AG04449 (cell line): ENCODE data around the gene DCAF8L2.
"Not testable (repeated sequence)": the region's sequence is repeated elsewhere in the genome, so short reads cannot be mapped to it uniquely, and the experiment has no call there.

Experiments used
- CTCF ChIA-PET: fragments of 350-600 bp; formaldehyde crosslinking; extraction: SDS; loops from one replicate; lab custom pipeline; 2021; ENCODE audit warnings: antibody characterized with exemption; lab: Yijun Ruan, JAX
- POLR2A ChIA-PET: fragments of 400-600, 350-600 bp; formaldehyde crosslinking; extraction: SDS; loops from one replicate; lab custom pipeline; 2020; ENCODE audit warnings: antibody characterized with exemption, inconsistent platforms; lab: Yijun Ruan, JAX
- DNase-seq: peaks from one replicate; pipeline ENCODE4 v3.0.0-alpha.2; 2010; ENCODE audit warnings: low read depth, low spot score
- H3K4me3 ChIP-seq: 2 replicates; pipeline ENCODE4 v1.5.1; 2011; ENCODE audit warnings: low read depth, mild to moderate bottlenecking, control low read depth, low read length
- CTCF ChIP-seq: IDR thresholded peaks from one replicate; pipeline ENCODE4 v1.5.1; 2011; ENCODE audit warnings: mild to moderate bottlenecking, moderate library complexity, low read length, control low read depth, inconsistent platforms; ENCODE audit not compliant: insufficient read depth; ENCODE audit errors: missing control alignments

The DCAF8L2 gene

DNA sequence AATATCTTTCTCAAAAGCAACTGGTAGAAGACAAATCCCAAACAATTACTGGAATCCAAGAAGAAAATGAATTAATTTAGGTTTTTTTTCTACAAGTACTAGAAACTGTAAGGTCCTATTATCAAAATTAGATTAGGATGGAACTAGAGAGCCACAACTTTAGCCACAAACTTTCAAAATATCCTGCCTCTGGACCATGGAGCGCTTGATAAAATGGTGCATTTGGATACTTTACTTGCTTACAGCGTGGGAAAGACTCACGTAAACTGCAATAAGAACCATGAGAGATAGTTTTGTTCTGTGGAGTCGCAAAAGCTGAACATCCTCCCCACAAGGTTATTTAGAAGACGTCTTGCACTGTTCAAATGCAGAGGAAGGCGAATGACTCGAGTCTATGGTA is at the start of gene DCAF8L2:
Gene DCAF8L2, plus strand, starts transcription at position 301 of the 400 bp plus-strand sequence. CDS start 156,552 bp downstream, outside the sequence.
- POLR2A ChIA-PET, result no interaction called here
- TF ChIP-seq CTCF, result no peak
- CTCF ChIA-PET, result no interaction called here
- H3K4me3 ChIP-seq, result no peak within 1 kb of the TSS
- DNase-seq, result no peak

DNA sequence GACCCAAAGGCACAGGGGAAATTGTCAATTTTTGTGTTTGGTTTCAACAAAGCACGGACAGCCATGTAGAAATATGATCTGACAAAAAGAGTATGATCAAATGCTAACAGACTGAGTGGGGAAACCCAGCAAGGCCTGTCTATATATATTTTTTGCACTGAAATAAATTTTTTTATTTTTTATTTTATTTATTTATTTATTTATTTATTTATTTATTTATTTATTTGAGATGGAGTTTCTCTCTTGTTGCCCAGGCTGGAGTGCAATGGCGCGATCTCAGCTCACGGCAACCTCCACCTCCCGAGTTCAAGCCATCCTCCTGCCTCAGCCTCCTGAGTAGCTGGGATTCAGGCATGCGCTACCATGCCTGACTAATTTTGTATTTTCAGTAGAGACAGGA is 49.0 kb upstream of the DCAF8L2 start:
- POLR2A ChIA-PET, CTCF ChIA-PET, H3K4me3 ChIP-seq, DNase-seq: not testable (repeated sequence)

- ChIA-PET POLR2A (no interaction called here), CTCF (no interaction called here)
- TF ChIP-seq CTCF, result no peak
- DNase-seq, result no peak
- no peak overlapping the region for H3K4me3 ChIP-seq
These were observed 41.5 kb upstream of the DCAF8L2 start for GRCh38 chrX:27548624-27549023.

DNA sequence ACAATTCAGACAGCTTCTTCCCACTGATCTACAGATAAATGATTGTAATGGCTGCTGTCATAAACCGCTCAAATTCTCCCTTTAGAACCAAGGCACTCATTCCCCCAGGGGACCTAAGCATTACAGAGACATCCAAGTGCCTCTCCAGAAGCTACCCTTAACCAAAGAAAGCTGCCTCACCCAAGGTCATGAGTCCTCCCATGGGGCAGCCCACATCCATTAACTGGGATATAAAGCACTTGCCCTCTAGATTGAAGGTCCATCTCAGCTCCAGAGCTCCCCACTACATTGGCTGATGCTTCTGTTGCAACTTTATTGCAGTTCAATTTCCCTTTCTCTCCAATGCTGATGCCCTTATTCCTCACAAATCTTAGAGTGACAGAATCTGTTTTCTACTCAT is 40.5 kb upstream of the DCAF8L2 start:
- DNase-seq, result no peak
- H3K4me3 ChIP-seq, result no peak overlapping the region
- TF ChIP-seq CTCF, result no peak
- CTCF ChIA-PET, result no interaction called here
- POLR2A ChIA-PET, result no interaction called here

- TF ChIP-seq CTCF, result no peak
- H3K4me3 ChIP-seq, result no peak overlapping the region
- POLR2A ChIA-PET, result no interaction called here
- no peak for DNase-seq
- CTCF ChIA-PET, result no interaction called here
These were observed 34.6 kb upstream of the DCAF8L2 start for GRCh38 chrX:27555514-27555913.

DNA sequence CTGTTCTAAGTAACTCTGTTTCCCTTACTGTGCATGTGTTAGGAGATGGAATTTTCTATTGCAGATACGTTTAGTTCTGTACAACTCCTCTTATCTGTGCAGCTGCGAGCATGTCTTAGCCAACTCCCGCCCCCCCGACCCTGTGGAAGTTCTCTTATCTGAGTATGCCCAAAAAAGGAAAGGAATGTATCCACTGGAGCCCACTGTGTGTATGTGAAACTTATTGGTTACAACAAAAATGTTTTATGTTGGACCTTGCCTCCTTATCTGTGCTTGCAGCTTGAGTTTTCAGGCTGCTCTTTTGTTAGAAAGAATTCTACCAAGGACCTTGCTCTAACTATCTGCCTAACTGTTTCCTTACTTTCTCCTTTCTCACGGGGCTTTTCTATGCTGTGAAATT is 24.2 kb upstream of the DCAF8L2 start:
- TF ChIP-seq CTCF, result no peak
- H3K4me3 ChIP-seq, result no peak overlapping the region
- CTCF ChIA-PET, result no interaction called here
- DNase-seq, result no peak
- POLR2A ChIA-PET, result no interaction called here

DNA sequence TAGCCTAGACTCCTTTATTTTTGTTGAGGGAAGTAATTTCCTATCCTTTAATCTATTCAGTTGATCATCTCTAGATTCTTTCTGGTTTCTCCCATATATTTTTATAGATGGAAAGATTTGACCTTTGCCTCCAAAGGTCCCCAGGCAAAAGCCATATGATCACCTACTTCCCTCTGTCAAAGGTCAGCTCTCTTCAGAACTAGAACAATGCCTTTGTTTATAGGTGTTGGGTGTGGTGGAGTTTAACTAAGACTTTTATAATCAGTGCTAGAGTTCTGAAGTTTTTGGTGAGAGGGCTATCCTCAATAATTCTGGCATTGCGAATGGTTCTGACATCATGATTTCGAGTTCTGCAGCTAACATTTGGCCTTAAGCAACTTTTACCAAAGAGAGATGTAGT is 19.0 kb upstream of the DCAF8L2 start:
- ChIA-PET CTCF (no interaction called here), POLR2A (no interaction called here)
- no peak for TF ChIP-seq CTCF
- no peak for DNase-seq
- H3K4me3 ChIP-seq, result no peak overlapping the region
